Measurements from ENCODE around the gene SPRING1. TPM values are rescaled to one million over a fixed set of nuclear protein-coding genes. Genes with fewer than 3 reads are reported as not detected.

Gene SPRING1
- total and polyA plus RNA-seq, 9 donors, result 5.0 to 19.7 (median 11.6) TPM

DNA sequence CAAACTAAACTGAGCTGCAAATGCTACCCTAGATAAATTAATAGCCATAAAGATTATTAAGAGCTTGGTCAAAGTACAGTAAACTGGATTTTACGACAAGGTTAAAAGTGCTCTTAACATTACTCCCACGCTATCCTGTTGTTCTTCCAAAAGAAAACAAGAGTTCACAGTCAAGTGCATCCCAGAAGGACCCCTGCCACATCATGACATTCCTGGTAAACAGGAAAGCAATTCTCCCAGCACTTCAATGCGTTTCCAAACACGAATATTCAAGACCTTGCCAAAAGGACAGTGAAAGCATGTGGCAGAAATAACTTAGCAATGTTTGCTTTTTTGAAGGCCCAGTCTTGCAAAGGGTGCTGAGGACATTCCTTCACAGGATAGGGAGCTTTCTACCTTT, 11.2 kb downstream of the SPRING1 start:
- Histone ChIP-seq H3K27ac (no peak overlapping the region), H3K4me3 (no peak overlapping the region), H3K4me1 (ENCODE audit: insufficient read depth) (peaks cover 6% of the 10 kb centered on the region), H3K27me3 (no peaks in the 10 kb centered on the region), H3K36me3 (no peaks in the 10 kb centered on the region), H3K9me3 (no peaks in the 10 kb centered on the region)
- no peak for TF ChIP-seq POLR2A (IDR thresholded peaks at IDR 0.05)
- no peak for TF ChIP-seq EP300 (IDR thresholded peaks at IDR 0.05)
- TF ChIP-seq, protein P1, sequence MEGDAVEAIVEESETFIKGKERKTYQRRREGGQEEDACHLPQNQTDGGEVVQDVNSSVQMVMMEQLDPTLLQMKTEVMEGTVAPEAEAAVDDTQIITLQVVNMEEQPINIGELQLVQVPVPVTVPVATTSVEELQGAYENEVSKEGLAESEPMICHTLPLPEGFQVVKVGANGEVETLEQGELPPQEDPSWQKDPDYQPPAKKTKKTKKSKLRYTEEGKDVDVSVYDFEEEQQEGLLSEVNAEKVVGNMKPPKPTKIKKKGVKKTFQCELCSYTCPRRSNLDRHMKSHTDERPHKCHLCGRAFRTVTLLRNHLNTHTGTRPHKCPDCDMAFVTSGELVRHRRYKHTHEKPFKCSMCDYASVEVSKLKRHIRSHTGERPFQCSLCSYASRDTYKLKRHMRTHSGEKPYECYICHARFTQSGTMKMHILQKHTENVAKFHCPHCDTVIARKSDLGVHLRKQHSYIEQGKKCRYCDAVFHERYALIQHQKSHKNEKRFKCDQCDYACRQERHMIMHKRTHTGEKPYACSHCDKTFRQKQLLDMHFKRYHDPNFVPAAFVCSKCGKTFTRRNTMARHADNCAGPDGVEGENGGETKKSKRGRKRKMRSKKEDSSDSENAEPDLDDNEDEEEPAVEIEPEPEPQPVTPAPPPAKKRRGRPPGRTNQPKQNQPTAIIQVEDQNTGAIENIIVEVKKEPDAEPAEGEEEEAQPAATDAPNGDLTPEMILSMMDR (IDR thresholded peaks at IDR 0.05), result no peak
- DNase-seq, result no peak
- WGBS, 3 donors, result 12 to 23% (median 18%) methylated on average over 4 of the region's 4 CpGs
- intact Hi-C loops (cut with DNase I), result loop anchor here in 1 of 4 donors (10.0 kb wide), 1 partner anchor 1288 kb away; the partner anchor contains the start of gene RFC5

DNA sequence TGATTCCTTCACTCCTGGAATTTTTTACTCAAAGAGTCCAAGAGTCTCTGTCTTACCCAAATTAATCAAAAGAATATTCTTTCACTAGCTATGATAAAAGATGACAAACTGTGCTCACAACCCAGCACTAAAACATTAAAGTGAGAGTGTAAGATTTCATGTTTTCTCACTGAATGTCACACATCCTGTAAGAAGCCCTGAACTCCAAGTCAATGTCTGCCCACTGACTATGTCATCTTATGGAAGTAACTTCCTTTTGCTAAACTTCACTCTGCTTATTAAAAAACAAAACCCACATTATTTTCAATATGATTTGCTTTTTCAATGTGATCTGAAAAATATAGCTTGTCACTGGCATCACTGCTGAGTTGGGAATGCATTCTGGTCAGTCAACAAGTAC, 15.6 kb downstream of the SPRING1 start:
- no peak for TF ChIP-seq POLR2A (IDR thresholded peaks at IDR 0.05)
- TF ChIP-seq, protein P1 (IDR thresholded peaks at IDR 0.05), result no peak
- TF ChIP-seq EP300 (IDR thresholded peaks at IDR 0.05), result no peak
- Histone ChIP-seq H3K9me3 (no peaks in the 10 kb centered on the region), H3K4me1 (ENCODE audit: insufficient read depth) (peaks cover 6% of the 10 kb centered on the region), H3K36me3 (no peaks in the 10 kb centered on the region), H3K27me3 (no peaks in the 10 kb centered on the region), H3K4me3 (no peak overlapping the region), H3K27ac (no peak overlapping the region)
- intact Hi-C loops (cut with DNase I), result loop anchor here in 1 of 4 donors (10.0 kb wide), 1 partner anchor 1293 kb away; the partner anchor contains the start of gene RFC5
- no peak for DNase-seq

DNA sequence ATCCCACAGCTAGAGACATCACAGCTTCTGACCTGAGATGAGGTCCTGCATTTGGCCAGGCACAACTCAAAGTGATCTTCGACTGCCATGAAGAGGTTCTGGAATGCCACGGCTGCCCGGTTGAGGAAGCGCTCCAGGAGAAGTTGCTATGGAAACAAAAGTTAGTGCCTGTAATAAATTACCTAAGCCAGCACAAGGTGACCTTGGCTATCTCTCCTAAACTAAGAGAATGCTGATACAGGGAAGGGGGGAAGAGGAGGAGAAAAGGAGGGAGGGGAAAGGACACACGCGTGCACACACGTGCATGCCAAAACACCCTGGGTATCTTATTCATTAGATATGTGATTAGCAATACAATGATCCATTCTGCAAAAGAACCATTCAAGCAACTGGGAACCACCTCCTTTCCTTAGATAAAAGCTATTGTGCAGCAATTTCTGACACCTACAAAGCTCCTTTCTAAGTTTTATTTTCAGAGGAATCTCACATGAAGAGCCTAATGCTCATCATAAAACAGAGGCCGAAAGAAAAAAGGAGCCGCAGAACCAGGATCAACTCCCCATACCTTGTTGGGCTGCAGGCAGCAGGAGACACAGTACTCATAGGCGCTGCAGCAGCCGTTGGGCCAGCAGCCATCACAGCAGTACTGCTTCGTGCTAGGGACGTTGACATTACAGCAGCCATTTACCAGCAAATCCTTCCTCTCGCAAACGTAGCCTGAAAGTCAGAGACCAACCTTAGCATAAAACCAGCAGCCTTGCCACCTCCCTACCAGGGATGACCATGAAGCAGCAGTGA, 17.9 kb downstream of the SPRING1 start:
- peaks cover 1% of the 10 kb centered on the region for H3K4me1 ChIP-seq (ENCODE audit: insufficient read depth)

DNA sequence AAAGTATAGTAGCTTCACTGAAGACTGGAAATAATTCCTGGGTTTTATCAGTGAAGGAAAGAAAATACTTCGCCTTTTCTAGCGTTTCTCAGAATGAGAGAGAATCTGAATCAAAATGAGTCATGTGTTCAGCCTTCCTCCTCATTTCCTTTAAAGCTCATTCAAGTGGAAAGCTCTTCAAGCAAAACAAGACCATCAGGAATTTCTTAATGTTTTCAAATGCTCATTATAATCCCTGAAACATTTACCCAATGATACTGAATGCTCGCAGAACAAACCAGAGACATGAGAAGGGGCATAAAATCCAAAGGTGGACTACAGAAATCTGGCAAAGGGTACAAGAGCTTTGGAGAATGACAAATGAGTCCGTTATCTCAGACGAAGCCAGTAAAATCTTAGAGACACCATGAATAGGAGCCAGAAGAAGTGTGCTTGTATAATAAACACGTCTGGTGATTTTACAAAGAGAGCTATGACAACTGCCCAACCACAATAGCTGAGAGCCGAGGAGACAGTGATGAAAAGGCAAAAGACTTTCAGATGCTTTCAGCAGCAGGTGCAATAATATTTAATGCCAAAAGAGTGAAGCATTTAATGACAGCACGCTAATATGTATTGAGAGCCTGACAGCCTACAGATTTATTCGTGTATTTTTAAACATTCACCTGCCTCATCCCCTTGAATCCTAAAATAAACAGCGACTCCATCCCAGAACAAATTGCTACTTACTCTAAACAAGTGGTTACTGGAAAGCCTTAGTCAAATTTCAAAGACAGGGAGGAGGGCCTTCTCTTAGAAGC, 19.0 kb downstream of the SPRING1 start:
- intact Hi-C loops (cut with DNase I), result no loop called here
- peaks cover 1% of the 10 kb centered on the region for H3K4me1 ChIP-seq (ENCODE audit: insufficient read depth)
- no peaks in the 10 kb centered on the region for H3K9me3 ChIP-seq
- TF ChIP-seq EP300 (IDR thresholded peaks at IDR 0.05), result no peak
- TF ChIP-seq, protein P1 (IDR thresholded peaks at IDR 0.05), result no peak
- TF ChIP-seq POLR2A (IDR thresholded peaks at IDR 0.05), result no peak
- H3K36me3 ChIP-seq, result no peaks in the 10 kb centered on the region
- no peak overlapping the region for H3K27ac ChIP-seq
- no peaks in the 10 kb centered on the region for H3K27me3 ChIP-seq
- WGBS, 3 donors, result 45 to 57% (median 50%) methylated on average over 10 of the region's 10 CpGs
- no peak for DNase-seq
- no peak overlapping the region for H3K4me3 ChIP-seq

More for the DNA sequence above, 17.9 kb downstream of the SPRING1 start:
- WGBS, 3 donors, result 73 to 79% (median 77%) methylated on average over 15 of the region's 15 CpGs
- no peaks in the 10 kb centered on the region for H3K9me3 ChIP-seq
- intact Hi-C loops (cut with DNase I), result loop anchor here in 1 of 4 donors (10.0 kb wide), 1 partner anchor 1295 kb away; the partner anchor contains the start of gene RFC5
- H3K36me3 ChIP-seq, result no peaks in the 10 kb centered on the region
- DNase-seq, result no peak
- TF ChIP-seq, protein P1 (IDR thresholded peaks at IDR 0.05), result no peak
- TF ChIP-seq POLR2A (IDR thresholded peaks at IDR 0.05), result no peak
- TF ChIP-seq EP300 (IDR thresholded peaks at IDR 0.05), result no peak
- H3K27me3 ChIP-seq, result no peaks in the 10 kb centered on the region
- H3K27ac ChIP-seq, result no peak overlapping the region
- H3K4me3 ChIP-seq, result no peak overlapping the region
